Fibroblast of lung (primary cell): ENCODE results near the gene YEATS4.

Experiments used
- EZH2 ChIP-seq: IDR thresholded peaks from 2 replicates; pipeline ENCODE4 v1.5.1; 2012; ENCODE audit warnings: low read length, control low read depth, mild to moderate bottlenecking; ENCODE audit errors: missing control alignments
- TF ChIP-seq, protein P1 (sequence below), 2 donors: IDR thresholded peaks in 1 of 2; conservative IDR thresholded peaks in 1 of 2; 1 replicate in 1 of 2; 2 replicates in 1 of 2; pipeline ENCODE4 v1.5.1; 2011 to 2012; ENCODE audit warnings: low read length in 2 of 2, control low read depth in 1 of 2, inconsistent platforms in 1 of 2, low read depth in 1 of 2, mild to moderate bottlenecking in 1 of 2

DNA sequence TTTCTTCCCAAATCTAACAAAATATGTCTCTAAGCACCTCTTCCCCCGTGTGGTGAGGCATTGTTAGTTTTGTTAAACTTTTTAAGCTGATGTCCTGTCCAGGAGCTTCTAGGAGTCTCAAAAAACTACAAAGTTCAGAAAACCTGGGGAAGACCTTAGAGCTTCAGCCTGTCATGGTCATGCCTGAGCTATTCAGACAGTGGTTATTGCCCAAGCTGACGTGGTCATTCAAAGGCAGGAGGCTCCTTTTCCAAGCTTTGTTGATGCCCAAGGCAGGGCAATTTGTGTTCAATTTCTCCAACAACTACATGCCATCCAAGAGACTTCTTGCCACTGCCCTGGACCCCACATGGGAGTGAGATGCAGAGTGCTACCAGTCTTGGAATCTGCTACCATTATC is 17.1 kb upstream of the YEATS4 start:
- TF ChIP-seq, protein P1, sequence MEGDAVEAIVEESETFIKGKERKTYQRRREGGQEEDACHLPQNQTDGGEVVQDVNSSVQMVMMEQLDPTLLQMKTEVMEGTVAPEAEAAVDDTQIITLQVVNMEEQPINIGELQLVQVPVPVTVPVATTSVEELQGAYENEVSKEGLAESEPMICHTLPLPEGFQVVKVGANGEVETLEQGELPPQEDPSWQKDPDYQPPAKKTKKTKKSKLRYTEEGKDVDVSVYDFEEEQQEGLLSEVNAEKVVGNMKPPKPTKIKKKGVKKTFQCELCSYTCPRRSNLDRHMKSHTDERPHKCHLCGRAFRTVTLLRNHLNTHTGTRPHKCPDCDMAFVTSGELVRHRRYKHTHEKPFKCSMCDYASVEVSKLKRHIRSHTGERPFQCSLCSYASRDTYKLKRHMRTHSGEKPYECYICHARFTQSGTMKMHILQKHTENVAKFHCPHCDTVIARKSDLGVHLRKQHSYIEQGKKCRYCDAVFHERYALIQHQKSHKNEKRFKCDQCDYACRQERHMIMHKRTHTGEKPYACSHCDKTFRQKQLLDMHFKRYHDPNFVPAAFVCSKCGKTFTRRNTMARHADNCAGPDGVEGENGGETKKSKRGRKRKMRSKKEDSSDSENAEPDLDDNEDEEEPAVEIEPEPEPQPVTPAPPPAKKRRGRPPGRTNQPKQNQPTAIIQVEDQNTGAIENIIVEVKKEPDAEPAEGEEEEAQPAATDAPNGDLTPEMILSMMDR (conservative IDR thresholded peaks at IDR 0.05 in 1 of 2, IDR thresholded peaks at IDR 0.05 in 1 of 2; ENCODE audit: low read depth in 1 of 2, low read length in 2 of 2): no peak
- no peak for TF ChIP-seq EZH2
